ENCODE measurements around the gene L3MBTL4.

The L3MBTL4 gene

DNA sequence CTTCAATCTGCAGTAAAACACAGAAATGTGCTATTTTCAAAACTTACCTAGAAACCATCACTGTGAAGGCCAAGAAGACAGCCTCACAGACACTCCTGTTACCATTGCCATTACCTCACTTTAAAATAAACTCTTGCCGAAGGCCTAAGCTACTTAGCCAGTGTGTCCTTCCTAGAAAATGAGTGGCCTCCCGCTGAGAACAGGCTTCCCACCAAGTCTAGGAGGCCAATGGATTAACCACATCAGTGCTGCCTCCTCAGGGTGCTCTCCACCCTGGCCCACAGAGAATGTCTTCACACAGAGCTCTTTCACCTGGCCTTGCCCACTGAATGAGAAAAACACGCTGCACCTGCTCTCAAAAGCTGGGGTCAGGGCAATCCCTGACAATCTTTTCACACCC is 47.5 kb downstream of the L3MBTL4 start:
- DNase-seq (ENCODE audit: low read depth in 2 of 3, low spot score in 2 of 3) = no peak

DNA sequence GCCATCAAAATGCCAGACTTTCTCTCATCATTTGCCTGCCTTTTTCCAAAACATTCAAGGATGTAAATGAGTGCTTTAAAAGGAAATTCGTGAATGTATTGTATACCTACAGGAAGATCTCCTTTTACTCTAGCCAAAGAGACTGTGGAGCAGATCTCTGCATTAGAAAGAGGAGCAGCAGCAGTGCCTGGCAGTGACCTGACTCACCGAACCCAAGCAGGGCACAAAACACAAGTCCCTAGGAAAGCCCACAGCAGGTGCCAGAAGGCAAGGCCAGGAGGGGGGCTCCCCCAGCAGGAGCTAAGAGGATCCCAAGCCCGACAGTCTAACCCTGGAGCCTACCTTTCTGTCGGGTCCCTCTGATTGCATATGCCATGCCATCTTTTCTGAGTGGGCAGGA is 47.9 kb downstream of the L3MBTL4 start:
- no peak for DNase-seq (ENCODE audit: low read depth in 2 of 3, low spot score in 2 of 3)

DNA sequence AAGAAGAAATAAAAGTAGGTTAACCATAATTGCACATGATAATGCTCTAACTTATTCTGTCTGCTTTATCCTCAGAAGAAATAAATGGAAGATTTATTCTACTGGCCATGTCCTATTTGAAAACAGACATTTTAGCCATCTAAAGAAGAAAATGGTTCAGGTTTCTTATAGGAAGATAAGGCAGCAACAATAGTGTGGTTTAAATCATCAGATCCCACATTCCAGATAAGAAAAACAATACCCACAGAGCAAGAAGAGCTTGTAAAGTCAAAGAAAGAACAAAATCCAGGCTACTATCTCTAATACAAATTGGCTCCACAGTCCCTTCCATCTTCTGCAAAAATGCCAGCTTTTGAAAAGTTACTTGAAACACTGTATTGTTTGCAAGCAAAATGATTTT is 49.3 kb downstream of the L3MBTL4 start:
- no peak for DNase-seq (ENCODE audit: low read depth in 2 of 3, low spot score in 2 of 3)

DNA sequence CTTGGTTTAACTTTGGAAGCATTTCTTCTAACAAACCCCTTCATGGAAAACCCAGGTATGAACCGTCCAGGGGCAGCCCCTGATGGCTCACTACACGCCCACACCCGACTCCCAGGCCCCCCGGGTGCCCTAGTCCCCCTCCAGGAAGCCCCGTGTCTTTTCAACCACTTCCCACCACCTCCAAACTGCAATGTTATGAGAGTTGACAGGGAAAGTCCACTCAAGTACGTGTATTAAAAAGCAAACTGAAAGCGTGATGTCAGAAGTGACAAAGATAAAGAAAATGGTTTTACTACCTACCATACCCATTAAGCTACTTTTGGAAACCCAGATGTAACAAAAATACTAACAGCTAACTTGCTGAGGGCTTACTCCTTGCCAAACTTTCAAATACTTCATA is 51.5 kb downstream of the L3MBTL4 start:
- no peak for DNase-seq (ENCODE audit: low read depth in 2 of 3, low spot score in 2 of 3)

DNA sequence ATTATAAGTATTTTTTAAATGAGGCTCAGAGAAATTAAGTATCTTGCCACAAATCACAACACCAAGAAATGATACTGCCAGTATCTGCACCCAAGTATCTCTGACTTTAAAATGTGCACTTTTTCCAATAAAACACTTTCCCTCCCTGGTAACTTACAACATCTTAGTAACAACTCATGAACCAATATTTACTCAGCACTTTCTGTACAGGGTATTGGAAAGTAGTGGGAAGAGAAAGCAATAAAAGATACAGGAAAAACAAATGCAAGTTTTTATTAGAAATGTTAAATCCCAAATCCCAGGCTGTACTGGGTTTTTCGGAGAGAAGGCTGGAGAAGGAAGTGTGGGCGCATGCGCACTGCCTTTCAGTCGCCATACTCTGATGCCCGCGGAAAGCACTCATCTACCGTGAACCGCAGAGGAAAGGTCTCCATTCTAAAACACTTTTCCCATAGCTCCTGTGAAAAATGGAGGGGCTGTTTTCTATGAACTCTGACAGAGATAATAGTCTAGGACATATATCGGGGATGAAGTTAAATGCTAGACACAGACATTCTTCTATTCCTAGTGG is 52.1 kb downstream of the L3MBTL4 start:
- no peak for DNase-seq (ENCODE audit: low read depth in 2 of 3, low spot score in 2 of 3)

DNA sequence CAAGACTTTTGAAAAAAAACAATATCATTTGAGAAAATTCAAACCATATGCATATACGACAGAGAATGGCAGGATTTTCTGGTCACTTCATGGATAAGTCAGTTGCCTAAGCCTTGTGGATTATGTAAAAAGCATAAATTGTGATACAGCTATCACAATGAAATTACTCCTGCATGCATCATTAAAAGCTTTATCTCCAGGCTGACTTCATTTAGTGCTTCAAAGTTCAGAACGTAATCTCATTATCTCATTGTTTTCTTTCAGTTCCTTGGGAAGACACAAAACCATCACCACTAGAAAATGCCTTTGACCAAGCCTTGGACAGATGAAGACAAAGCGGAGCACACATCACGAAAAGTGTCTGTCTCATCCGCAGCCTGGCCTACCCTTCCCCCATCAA is 57.0 kb downstream of the L3MBTL4 start:
- DNase-seq (ENCODE audit: low read depth in 2 of 3, low spot score in 2 of 3) = no peak

DNA sequence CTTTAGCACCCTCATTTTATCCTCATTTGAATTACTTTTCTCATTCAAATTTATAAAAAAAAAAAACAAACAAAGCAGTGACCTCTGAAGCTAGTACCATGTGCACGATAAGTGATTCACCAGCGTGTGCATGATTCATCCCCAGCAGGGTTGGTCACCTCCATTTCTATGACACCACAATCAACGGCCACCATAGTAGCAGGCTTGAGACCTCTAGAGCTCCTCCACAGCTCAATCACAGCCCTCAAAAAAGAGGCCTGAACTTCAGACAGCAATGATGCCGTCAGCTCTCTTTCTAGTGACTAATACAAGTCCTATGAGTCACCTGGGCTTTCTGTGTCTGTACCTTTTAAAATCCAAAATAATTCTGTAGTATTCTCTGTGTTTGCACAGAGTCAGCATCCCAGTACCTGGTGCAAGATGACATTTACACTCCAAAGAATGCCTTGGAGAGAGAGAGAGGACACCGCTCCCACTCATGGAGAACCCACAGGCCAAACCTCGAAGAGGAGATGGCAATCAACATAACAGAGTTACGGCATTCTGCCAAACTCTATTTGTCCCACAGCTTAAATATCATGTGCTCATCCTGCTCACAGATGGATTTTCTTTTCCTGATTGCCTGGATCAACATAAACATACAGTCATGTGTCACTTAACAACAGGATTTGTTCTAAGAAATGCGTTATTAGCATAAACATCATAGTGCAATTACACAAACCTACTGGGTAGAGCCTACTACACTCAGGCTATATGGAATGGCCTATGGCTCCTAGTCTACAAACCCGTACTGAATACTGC is 58.7 kb downstream of the L3MBTL4 start:
- DNase-seq (ENCODE audit: low read depth in 2 of 3, low spot score in 2 of 3) = no peak

DNA sequence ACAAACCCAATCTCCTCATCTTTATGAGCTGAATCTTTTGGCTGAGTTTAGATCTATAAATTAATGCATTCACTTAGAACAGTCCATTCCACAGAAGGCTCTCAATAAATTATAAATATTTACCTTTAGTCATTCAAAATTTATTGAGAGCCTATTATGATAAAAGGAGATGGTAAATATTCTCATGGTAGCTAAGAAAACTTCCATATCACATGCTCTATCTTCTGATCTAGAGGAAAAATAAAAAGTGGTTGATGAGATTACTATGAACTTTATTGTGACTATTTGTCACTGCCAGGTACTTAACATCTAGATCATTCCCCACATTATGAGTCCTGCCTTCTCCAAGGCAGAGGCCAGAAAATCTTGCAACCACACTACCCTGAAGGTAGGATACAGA is 62.4 kb downstream of the L3MBTL4 start:
- DNase-seq (ENCODE audit: low read depth in 2 of 3, low spot score in 2 of 3) = no peak

DNA sequence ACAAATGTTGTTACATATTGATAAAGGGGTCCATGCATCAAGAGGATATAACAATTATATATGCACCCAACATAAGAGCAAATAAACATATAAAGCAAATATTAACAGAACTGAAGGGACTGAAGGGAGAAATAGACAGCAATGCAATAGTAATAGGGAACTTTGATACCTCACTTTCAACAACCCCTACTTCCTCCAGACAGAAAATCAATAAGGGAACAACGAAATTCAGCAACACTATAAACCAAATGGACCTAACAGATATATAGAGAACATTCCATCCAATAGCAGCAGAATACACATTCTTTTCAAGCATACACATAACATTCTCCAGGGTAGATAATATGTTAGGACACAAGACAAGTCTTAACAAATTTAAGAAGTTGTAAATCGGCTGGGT is 71.7 kb downstream of the L3MBTL4 start:
- no peak for DNase-seq (ENCODE audit: low read depth in 2 of 3, low spot score in 2 of 3)

DNA sequence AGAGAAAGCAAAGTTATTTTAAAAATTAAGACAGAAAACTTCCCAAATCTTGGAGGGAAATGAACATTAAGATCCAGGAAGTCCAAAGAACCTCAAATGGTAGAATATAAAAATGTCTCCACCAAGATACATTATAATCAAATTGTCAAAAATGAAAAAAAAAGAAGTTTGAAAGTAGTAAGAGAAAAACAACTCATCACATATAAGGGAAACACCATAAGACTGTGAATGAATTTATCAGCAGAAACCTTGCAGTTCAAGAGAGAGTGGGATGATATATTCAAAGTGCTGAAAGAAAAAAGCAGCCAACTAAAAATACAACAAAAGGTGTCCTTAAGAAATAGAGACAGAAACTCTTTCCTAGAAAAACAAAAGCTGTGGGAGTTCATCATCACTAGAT is 73.0 kb downstream of the L3MBTL4 start:
- DNase-seq (ENCODE audit: low read depth in 2 of 3, low spot score in 2 of 3) = no peak

DNA sequence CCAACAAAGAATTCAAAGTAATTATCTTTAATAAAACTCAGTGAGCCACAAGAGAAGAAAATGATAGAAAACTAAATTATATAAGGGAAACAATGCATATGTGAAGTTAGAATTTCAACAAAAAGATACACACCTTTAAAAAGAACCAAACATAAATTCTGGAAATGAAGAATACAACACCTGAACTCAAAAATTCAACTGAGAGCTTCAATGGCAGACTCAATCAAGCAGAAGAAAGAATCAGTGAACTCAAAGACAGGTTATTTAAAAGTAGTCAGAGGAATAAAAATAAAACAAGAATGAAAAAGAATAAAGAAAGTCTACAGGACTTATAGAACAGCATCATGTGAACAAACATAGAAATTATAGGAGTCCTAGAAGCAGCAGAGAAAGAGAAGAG is 73.4 kb downstream of the L3MBTL4 start:
- DNase-seq (ENCODE audit: low read depth in 2 of 3, low spot score in 2 of 3) = no peak

DNA sequence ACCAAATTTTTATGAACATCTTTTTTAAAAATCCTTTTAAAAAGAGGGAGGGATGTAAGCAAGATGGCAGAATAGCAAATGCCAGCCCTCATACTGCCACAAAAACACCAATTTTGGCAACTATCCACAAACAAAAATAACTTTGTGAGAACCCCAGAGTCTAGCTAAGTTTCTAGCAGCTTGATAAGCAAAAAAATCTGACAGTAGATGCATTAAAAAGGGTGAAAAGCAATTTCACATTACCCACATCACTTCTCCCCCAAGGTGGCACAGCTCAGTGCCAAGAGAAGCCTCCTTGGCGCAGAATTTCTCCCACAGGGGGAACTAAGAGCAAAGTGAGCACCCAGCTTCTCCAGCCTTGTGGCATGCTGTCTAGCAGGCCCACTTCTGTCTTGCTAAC is 74.6 kb downstream of the L3MBTL4 start:
- no peak for DNase-seq (ENCODE audit: low read depth in 2 of 3, low spot score in 2 of 3)

DNA sequence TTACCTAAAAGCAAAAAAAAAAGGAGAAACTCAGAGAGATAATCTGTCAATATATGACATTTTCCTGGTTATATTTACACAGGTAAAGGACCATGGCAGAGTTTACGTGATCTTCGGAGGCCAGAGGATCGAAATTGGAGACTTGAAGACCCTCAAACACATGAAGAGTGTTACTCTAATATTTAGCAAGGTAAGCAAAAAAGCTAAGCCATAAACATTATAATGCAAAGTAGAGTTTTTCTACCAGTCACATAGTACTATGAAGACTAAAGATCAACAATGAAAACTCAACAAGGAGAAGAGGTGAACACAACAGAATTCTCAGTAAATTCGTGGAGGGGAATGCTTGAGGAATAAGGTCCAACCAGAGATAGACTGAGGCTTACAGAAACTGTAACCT is 78.5 kb downstream of the L3MBTL4 start:
- no peak for DNase-seq (ENCODE audit: low read depth in 2 of 3, low spot score in 2 of 3)

DNA sequence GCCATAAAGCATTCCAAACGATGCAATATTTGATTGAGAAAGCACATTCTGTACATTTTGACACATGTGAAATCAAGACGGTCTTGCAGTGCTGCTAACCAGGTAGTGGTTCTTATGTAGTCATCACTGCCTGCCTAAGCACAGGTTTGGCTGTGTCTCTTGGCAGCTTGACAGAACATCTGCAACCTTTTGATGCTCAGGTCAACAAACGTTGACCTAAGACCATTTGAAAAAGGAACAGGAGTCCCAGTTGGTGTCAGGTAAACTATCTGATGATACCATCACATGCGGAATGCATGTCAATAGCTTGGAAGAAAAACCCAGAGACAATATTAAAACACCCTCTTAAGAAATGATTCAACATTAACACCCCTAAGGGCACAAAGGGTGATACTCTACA is 80.7 kb downstream of the L3MBTL4 start:
- no peak for DNase-seq (ENCODE audit: low read depth in 2 of 3, low spot score in 2 of 3)

DNA sequence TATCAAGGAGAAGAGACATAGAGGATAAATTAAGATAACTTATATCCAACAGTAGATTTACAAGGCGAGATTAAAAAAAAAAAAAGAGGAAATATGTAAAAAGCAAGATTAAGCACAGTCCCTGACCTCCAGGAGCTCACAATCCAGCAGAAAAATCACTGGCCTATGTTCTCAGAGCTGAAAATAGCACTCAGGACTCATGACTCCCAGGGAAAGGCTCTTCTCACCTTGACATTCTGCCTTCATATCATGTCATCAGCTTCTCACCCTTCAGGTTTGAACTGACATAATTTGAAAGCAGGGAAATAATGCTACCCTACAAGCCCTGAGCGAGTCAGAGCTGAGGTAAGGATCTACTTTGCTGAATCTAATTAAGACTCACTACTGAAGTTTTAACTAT is 82.8 kb downstream of the L3MBTL4 start:
- DNase-seq (ENCODE audit: low read depth in 2 of 3, low spot score in 2 of 3) = no peak

DNA sequence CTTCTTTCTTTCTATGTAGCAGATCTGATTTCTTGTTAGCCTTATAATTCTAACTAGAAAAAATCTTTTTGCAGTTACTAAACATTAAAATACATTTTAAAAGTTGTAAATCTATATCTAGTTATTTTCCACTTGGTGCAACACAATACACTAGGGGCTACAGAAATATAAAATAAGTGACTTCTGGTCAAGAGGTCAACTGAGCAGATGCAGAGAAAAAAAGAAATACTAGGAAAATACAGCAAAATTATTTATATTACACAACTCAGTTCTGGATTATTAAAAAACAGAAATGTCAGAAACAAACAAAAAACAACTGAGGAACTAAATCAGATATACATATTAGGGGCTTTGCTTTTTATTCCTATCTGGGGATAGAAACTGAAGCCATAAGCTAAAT is 83.9 kb downstream of the L3MBTL4 start:
- no peak for DNase-seq (ENCODE audit: low read depth in 2 of 3, low spot score in 2 of 3)

DNA sequence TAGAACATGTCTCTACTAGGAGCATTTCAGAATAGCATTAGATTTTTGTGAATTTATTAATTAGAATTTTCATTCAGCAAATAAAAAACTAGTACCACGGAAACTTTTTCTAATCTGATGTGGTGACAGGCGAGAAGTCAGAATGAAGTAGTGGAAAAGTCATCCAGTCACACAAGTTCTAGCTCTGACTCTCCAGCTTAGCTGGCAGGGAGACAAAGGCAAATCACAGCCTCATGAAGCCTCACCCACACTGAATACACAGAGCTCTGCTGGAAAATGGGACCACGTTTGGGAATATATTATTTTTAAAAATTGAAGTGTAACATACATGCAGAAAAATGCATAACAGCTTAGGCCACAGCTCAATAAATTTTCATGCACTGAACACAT is 86.1 kb downstream of the L3MBTL4 start:
- no peak for DNase-seq (ENCODE audit: low read depth in 2 of 3, low spot score in 2 of 3)

DNA sequence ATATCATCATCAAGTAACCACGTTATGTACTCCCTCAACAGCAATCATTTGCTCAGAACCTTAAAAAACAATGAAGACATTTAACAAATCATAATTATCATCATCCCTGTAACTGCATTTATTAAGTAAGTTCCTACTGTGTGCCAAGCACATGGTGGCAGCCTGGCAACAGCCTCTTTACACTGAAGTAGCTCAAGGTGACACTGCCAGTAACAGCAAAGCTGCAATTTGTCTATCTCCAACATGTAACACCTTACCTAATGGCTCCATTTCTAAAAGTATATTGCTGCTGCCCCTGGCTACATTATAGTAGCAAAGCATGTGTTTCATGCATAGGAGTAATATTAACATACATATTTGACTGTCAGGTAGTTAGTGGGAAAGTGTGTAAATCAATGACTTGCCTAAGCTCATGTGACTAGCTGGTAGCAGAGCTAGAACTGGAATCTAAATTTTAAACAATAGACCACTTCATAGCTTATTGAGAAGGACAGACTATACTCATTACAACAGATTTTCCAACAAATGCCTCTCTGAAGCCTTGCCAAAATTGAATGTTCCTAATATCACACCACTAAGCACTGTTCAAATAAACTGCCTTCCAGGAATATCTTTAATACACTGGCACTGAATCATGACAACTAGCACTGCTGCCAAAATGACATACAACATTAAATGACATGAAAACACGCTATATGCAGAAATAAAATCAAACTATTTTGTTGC is 86.7 kb downstream of the L3MBTL4 start:
- no peak for DNase-seq (ENCODE audit: low read depth in 2 of 3, low spot score in 2 of 3)

DNA sequence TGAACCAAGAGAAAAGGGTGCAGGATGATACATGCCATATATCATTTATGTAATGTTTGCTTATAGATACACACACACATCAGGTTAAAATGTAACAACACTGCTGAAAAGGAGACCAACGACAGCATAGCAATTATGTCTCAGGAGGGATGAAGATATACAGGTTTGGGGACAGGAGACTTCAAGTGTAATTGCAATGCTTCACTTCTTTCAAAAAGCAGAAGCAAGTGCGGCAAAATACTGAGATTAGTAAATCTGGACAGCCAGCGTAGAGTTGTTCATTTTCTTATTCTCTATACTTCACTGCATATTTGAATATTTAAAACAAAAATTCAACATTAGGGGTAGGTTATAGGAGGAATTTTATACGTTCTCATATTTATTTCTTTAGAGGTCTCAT is 87.2 kb downstream of the L3MBTL4 start:
- DNase-seq (ENCODE audit: low read depth in 2 of 3, low spot score in 2 of 3) = no peak

DNA sequence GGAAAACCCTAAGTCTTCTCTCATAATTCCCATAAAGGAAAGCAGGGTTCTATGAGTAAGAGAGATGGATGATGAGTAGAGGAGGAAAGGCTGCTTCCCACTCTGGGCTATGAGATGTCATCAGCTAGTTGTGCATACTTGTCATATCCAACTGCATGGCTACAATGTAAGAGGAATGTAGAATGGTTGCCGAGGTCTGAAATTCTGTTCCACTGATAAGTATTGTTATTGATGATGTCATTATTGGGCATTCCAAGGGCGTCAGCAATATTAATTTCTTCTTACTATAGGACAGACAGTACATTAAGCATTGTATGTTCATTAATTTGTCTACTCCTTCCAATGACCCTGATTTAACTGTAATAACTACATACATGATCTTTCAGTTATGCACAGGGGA is 88.1 kb downstream of the L3MBTL4 start:
- no peak for DNase-seq (ENCODE audit: low read depth in 2 of 3, low spot score in 2 of 3)

DNA sequence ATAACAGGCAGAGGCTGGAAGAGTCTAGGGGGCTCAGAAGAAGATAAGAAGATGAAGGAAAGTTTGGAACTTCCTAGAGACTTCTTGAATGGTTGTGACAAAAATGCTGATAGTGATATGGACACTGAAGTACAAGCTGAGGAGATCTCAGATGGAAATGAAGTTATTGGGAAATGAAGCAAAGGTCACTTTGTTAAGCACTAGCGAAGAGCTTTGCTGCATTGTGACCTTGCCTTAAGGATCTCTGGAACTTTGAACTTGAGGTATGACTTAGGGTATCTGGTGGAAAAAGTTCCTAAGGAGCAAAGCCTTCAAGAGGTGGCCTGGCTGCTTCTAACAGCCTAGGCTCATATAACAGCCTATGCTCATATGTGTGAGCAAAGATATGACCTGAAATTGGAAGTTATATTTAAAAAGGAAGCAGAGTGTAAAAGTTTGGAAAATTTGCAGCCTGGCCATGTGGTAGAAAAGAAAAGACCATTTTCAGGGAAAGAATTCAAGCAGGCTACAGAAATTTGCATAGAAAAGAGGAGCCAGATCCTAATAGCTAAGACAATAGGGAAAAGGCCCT is 91.3 kb downstream of the L3MBTL4 start:
- DNase-seq (ENCODE audit: low read depth in 2 of 3, low spot score in 2 of 3) = no peak

All from activated CD8-positive, alpha-beta memory T cell treated with anti-CD3 and anti-CD28 coated beads for 48 hours (primary cell).